DOHH2 (cell line): ENCODE data around the gene OGFOD2.

Experiments
- H3F3A ChIP-seq: fragments of 200-600 bp; sonication (generic), shearing (Covaris generic); 2 replicates; pipeline ENCODE4 v1.6.0; 2016; ENCODE audit warnings: antibody characterized with exemption, mild to moderate bottlenecking; ENCODE audit not compliant: control insufficient read depth, insufficient read depth
- H3K27ac ChIP-seq: fragments of 200-600 bp; sonication (generic); 2 replicates; pipeline ENCODE4 v1.5.1; 2014; ENCODE audit warnings: low read depth, mild to moderate bottlenecking, low read length, moderate library complexity
- H3K27me3 ChIP-seq: fragments of 200-600 bp; sonication (generic); 2 replicates; pipeline ENCODE4 v1.6.1; 2014; ENCODE audit warnings: mild to moderate bottlenecking, low read length, mixed read lengths; ENCODE audit not compliant: control insufficient read depth
- H3K36me3 ChIP-seq: fragments of 200-600 bp; sonication (generic); 2 replicates; pipeline ENCODE4 v1.6.1; 2014; ENCODE audit warnings: mild to moderate bottlenecking, low read length, moderate library complexity, mixed read lengths; ENCODE audit not compliant: control insufficient read depth
- H3K4me1 ChIP-seq: fragments of 200-600 bp; sonication (generic); 2 replicates; pipeline ENCODE4 v1.6.1; 2014; ENCODE audit warnings: mild to moderate bottlenecking, low read length, mixed read lengths; ENCODE audit not compliant: control insufficient read depth
- H3K4me2 ChIP-seq: fragments of 200-600 bp; sonication (generic); 2 replicates; pipeline ENCODE4 v1.6.0; 2014; ENCODE audit warnings: mild to moderate bottlenecking, low read length, moderate library complexity
- H3K4me3 ChIP-seq: fragments of 200-600 bp; sonication (generic); 2 replicates; pipeline ENCODE4 v1.5.1; 2014; ENCODE audit warnings: mild to moderate bottlenecking, low read length, mixed read lengths
- H3K79me2 ChIP-seq: fragments of 200-600 bp; sonication (generic); 2 replicates; pipeline ENCODE4 v1.6.1; 2014; ENCODE audit warnings: mild to moderate bottlenecking, low read length, mixed read lengths; ENCODE audit not compliant: control insufficient read depth
- H3K9me2 ChIP-seq: fragments of 200-600 bp; sonication (generic); replicated peaks from 2 replicates; pipeline ENCODE4 v1.6.1; 2014; ENCODE audit warnings: mild to moderate bottlenecking, low read length, mixed read lengths; ENCODE audit not compliant: control insufficient read depth
- H3K9me3 ChIP-seq: fragments of 200-600 bp; sonication (generic); 2 replicates; pipeline ENCODE4 v1.6.1; 2014; ENCODE audit warnings: antibody characterized with exemption, low read length, mixed read lengths; ENCODE audit not compliant: control insufficient read depth, insufficient read depth
- H4K20me1 ChIP-seq: fragments of 200-600 bp; sonication (generic); 2 replicates; pipeline ENCODE4 v1.6.0; 2014; ENCODE audit warnings: low read depth, mild to moderate bottlenecking, antibody characterized with exemption, low read length, moderate library complexity; ENCODE audit not compliant: control insufficient read depth, insufficient read depth
- CTCF ChIP-seq: fragments of 200-600 bp; sonication (generic); IDR thresholded peaks from one replicate; pipeline ENCODE4 v1.5.1; 2014; ENCODE audit warnings: antibody characterized with exemption, mild to moderate bottlenecking, low read depth, low read length; ENCODE audit not compliant: poor library complexity, severe bottlenecking
- EZH2phosphoT487 ChIP-seq: fragments of 200-600 bp; sonication (generic); IDR thresholded peaks from 2 replicates; pipeline ENCODE4 v1.6.1; 2017; ENCODE audit warnings: borderline replicate concordance, mild to moderate bottlenecking, antibody characterized with exemption, low read length, moderate library complexity, mixed read lengths

Gene OGFOD2

GRCh38 chr12:122984612-122985337 is 9.7 kb downstream of the OGFOD2 start:
- peaks cover 29% of the 10 kb centered on the region for H3K4me1 ChIP-seq
- H3K79me2 ChIP-seq, result peaks cover 31% of the 10 kb centered on the region
- H3K36me3 ChIP-seq, result peaks cover 34% of the 10 kb centered on the region
- no peaks in the 10 kb centered on the region for H3K27me3 ChIP-seq
- TF ChIP-seq EZH2phosphoT487 (no peak), CTCF (no peak)
- H3K9me2 ChIP-seq, result no peaks in the 10 kb centered on the region
- H4K20me1 ChIP-seq, result peaks cover 9% of the 10 kb centered on the region; the same call in 1 of the 2 replicates
- peaks cover 7% of the 10 kb centered on the region; the same call in 1 of the 2 replicates for H3F3A ChIP-seq
- no peak overlapping the region for H3K4me3 ChIP-seq
- no peaks in the 10 kb centered on the region for H3K9me3 ChIP-seq
- H3K4me2 ChIP-seq, result no peak overlapping the region
- no peak overlapping the region for H3K27ac ChIP-seq

GRCh38 chr12:122985338-122986257 is 10.6 kb downstream of the OGFOD2 start:
- no peaks in the 10 kb centered on the region for H3K9me2 ChIP-seq
- peaks cover 9% of the 10 kb centered on the region; the same call in 1 of the 2 replicates for H4K20me1 ChIP-seq
- peaks cover 26% of the 10 kb centered on the region for H3K4me1 ChIP-seq
- H3F3A ChIP-seq, result peaks cover 7% of the 10 kb centered on the region; the same call in 1 of the 2 replicates
- H3K36me3 ChIP-seq, result peaks cover 31% of the 10 kb centered on the region
- no peaks in the 10 kb centered on the region for H3K9me3 ChIP-seq
- no peak overlapping the region for H3K4me3 ChIP-seq
- H3K27me3 ChIP-seq, result no peaks in the 10 kb centered on the region
- no peak for TF ChIP-seq CTCF
- TF ChIP-seq EZH2phosphoT487, result no peak
- H3K79me2 ChIP-seq, result peaks cover 24% of the 10 kb centered on the region
- no peak overlapping the region for H3K4me2 ChIP-seq
- no peak overlapping the region for H3K27ac ChIP-seq

- TF ChIP-seq EZH2phosphoT487 (no peak), CTCF (no peak)
- Histone ChIP-seq H4K20me1 (peaks cover 9% of the 10 kb centered on the region; the same call in 1 of the 2 replicates), H3K79me2 (peaks cover 16% of the 10 kb centered on the region), H3K9me3 (no peaks in the 10 kb centered on the region), H3K27ac (no peak overlapping the region), H3K4me3 (no peak overlapping the region), H3K4me2 (no peak overlapping the region), H3F3A (peaks cover 7% of the 10 kb centered on the region; the same call in 1 of the 2 replicates), H3K27me3 (no peaks in the 10 kb centered on the region), H3K36me3 (peaks cover 25% of the 10 kb centered on the region), H3K4me1 (peaks cover 26% of the 10 kb centered on the region), H3K9me2 (no peaks in the 10 kb centered on the region)
These were observed 11.3 kb downstream of the OGFOD2 start for GRCh38 chr12:122986258-122986871.
